Colon (tissue), 2 donors: Measurements from ENCODE around the gene CISD3.

ENCODE experiments used
- FAIRE-seq: peaks from 2 replicates; lab custom pipeline; 2012; peaks lifted over from hg19 to GRCh38; lab: Jason Lieb, UNC
- donor health status: control.
- donor health status: control.

CISD3 gene

DNA sequence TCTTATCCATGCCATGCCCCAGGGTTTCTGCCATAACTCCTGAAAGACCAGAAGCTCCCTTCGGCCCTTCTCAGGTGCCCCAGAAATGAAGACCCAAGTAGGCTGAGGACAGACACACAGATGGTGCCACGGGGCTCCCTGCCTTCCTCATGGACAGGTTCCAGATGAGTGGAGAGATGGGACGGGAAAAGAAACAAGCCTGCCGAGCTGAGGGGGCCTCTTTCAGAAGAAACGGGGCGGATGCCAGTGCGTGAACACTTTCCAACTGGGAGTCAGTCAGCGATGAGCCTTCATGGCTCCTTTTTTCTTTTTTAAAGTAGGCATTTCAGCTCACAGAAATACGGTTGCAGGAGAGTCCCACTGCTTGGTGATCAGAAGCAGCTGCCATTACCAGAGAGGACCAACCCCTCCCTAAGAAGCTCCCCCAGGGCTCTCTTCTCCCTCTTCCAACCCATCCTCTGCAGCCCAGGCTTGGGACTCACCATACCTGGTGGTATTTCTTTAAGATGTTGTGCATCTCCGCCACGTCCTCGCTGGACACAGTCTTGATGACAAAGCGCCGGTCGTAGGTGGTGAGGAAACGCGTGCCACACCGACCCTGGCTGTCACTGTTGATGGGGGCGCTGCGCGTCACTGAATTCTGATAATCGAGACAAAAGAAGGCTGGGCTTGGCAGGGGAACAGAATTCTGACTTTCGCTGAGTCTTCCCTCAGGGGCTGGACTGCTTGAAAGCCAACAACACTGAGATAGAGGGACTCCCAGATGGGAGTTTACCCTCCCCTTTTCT lies 50.0 kb downstream of the CISD3 start:
- FAIRE-seq = no peak

DNA sequence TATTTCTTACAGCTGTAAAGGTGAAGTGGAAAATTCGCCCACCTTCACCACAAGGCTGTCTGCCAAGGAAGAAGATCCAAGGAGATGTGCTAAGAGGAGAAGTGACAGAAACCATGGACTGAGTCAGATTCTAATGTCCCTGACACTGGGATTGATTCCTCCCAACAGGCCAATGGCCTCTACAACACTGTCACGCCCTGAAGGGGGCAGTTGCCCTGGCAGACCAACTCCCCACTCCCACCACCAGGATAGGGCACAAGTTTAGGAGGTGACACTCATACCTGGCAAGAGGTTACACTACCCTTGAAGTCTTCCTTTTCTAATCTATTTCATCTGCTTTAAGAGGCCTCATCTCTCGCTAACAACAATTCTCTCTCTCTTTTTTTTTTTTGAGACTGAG lies 53.1 kb downstream of the CISD3 start:
- no peak for FAIRE-seq
